NCI-H2081 treated with DMSO at 0.1 percent for 48 hours (cell line): ENCODE data around the gene LASP1NB.
"Not testable (repeated sequence)": the region's sequence is repeated elsewhere in the genome, so short reads cannot be mapped to it uniquely, and the experiment has no call there.

Source experiments
- DNase-seq: peaks from one replicate; lab custom pipeline; 2025; lab: John Stamatoyannopoulos, UW

Gene LASP1NB

GRCh38 chr17:38897176-38897575 lies 28.2 kb upstream of the LASP1NB start:
- DNase-seq = no peak

DNA sequence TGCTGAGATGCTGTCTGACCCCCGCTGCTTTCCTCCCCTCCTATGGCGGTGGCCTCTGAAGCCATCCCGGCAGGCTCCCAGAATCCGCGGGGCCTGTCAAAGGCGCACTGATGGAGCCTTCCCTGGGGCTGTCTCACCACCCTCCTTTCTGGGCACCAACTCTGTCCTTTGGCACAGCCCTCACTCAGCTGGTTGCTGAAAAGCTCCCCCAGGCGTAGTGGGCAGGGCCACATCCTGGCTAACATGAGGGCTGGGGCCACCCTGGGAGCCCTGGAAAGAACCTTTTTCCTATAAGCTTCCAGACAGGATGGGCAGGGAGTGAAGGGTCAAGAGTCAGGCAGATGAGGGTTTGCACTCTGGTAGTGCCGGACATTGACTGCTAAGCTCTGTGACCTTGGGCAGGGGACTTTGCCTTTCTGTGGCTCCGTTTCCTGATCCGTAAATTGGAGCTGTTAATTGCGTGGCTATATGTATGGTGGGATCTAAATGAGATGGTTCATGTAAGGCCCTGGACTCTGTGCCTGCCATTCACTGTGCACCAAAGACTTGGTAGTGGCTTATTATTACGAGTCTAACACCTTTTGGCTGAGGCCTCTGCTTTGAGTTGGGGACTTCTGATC lies 27.6 kb upstream of the LASP1NB start:
- no peak for DNase-seq

- DNase-seq = no peak
Observed at GRCh38 chr17:38898291-38898679, 27.1 kb upstream of the LASP1NB start.

DNA sequence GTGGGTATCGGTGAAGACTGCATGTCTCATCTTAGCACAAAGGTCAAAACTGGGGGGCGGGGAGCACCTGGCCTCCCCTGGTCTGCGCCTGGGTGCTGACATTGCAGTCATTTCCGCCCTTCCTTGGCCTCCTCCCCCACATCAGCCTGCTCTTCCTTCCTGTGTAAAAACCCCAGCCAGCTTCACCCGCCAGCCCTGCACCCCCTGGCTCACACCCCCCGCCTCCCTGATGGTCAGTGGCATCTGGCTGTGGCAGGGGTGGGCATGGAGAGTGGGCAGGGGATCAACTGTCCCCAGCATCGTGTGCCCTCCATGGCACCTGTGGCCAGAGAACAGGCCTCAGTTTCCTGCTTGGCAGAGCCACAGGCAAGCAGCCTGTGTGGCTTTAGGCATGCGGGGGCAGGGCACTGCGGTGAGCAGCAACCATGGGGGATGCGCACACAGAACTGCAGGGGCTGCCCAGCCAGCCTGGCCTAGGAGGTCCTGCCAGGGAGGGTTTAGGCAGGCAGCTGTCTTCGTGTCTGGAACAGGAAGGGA lies 26.5 kb upstream of the LASP1NB start:
- DNase-seq = no peak

GRCh38 chr17:38899421-38899820 lies 26.0 kb upstream of the LASP1NB start:
- DNase-seq = no peak

GRCh38 chr17:38900978-38901656 lies 24.3 kb upstream of the LASP1NB start:
- DNase-seq = no peak

GRCh38 chr17:38903404-38903803 lies 22.0 kb upstream of the LASP1NB start:
- DNase-seq = no peak

DNA sequence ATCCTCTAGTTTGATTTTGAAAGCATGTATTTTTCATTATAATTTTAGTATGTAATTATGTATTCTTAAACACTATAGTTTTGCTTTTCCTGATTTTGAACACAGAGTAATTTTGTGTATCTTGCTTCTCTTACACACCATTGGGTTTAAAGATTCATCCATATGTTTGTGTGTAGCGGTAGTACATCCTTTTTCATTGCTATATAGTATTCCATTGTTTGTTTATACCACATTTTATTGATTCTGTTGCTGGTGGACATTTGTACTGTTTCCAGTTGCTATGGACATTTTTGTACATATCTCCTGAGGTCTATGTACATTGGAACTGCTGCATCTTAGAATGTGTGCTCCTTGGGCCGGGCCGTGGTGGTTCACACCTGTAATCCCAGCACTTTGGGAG lies 20.5 kb upstream of the LASP1NB start:
- no peak for DNase-seq

- DNase-seq = no peak
Observed at GRCh38 chr17:38905375-38905774, 20.0 kb upstream of the LASP1NB start.

- DNase-seq = no peak
Observed at GRCh38 chr17:38906460-38907228, 18.8 kb upstream of the LASP1NB start.

DNA sequence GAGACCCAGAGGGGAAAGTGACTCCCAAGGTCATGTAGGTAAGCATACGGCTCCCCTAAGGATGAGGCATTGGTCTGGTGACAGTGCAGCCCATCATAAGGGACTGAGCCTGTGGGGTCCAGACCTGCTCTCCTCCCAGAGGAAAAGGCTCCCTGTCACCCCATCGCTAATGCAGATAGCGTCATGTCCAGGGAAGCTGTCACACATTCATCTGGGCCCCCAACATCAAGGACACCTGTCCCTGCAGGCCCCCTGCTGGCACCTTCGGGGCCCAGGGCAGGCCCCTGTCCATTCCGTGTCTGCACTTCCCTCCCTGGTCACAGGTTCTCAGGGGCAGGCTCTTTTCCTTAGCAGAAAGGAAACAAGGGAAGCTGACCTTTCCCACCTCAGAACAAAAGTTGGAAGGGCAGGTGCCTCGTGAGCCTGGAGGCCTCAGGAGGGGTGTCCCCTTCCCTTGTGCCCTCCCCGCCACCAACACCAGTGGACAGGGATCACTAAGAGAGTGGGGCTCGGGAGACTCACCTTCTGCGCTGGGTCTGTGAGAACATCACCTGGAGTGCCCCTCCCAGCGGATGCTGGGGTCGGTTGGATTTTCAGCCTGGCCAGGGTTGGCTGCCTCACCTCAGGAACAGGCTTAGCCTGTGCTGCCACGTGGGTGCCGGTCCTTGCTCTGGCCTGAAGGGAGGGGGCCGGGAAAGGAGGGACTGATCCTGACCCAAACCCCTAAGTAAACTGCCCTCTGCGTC lies 17.3 kb upstream of the LASP1NB start:
- DNase-seq = no peak

- DNase-seq = no peak
Observed at GRCh38 chr17:38908676-38909181, 16.7 kb upstream of the LASP1NB start.

GRCh38 chr17:38910325-38910724 lies 15.1 kb upstream of the LASP1NB start:
- DNase-seq = no peak

- DNase-seq = no peak
Observed at GRCh38 chr17:38911081-38911730, 14.2 kb upstream of the LASP1NB start.

DNA sequence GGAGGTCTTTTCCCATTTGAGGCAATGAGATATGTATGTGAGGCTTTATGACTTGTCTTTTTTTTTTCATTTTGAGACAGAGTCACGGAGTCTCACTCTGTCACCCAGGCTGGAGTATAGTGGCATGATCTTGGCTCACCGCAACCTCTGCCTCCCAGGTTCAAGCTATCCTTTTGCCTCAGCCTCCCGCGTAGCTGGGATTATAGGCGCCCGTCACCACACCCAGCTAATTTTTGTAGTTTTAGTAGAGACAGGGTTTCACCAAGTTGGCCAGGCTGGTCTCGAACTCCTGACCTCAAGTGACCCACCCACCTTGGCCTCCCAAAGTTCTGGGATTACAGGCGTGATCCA lies 13.7 kb upstream of the LASP1NB start:
- DNase-seq = not testable (repeated sequence)

- DNase-seq = no peak
Observed at GRCh38 chr17:38912221-38912813, 13.1 kb upstream of the LASP1NB start.

GRCh38 chr17:38914741-38915638 lies 10.4 kb upstream of the LASP1NB start:
- no peak for DNase-seq

- DNase-seq = no peak
Observed at GRCh38 chr17:38915639-38915995, 9.8 kb upstream of the LASP1NB start.

DNA sequence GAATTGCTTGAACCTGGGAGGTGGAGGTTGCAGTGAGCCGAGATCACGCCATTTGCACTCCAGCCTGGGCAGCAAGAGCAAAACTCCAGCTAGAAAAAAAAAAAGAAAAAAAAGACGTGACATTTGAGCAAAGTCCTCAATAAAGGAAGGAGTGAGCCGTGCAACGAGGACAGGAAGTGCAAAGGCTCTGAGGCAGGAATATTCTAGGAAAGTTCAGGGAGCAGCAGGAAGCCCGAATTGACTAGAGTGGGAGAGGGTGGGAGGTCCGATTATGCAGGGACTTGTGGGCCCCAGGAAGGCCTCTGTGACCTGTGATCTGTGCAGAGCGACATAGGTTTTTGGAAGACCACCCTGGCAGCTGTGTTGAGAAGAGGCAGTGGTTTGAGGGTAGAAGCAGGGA lies 8.6 kb upstream of the LASP1NB start:
- no peak for DNase-seq

GRCh38 chr17:38917259-38917658 lies 8.2 kb upstream of the LASP1NB start:
- DNase-seq = no peak
